ENCODE data around the gene NSMCE1.
A peak's percentile ranks its signal among the peaks of the same experiment; 100 is the strongest.

NSMCE1 gene

GRCh38 chr16:27226976-27227705 is 41.4 kb downstream of the NSMCE1 start:
- no peak overlapping the region for H3K4me3 Mint-ChIP-seq
- no peak for ATAC-seq (replicated peaks; ENCODE audit: extremely low read depth, poor library complexity, severe bottlenecking)

GRCh38 chr16:27226476-27226875 is 42.1 kb downstream of the NSMCE1 start:
- Mint-ChIP-seq H3K4me3 (no peak overlapping the region), H3K27ac (ENCODE audit: low read depth) (peak overlapping the region; percentile 6), H3K36me3 (ENCODE audit: insufficient read depth) (peaks cover 10% of the 10 kb centered on the region), H3K9me3 (no peaks in the 10 kb centered on the region), H3K4me1 (peaks cover 35% of the 10 kb centered on the region), H3K27me3 (no peaks in the 10 kb centered on the region)
- ATAC-seq (replicated peaks; ENCODE audit: extremely low read depth, poor library complexity, severe bottlenecking) (no peak), DNase-seq (ENCODE audit: low spot score in 2 of 2) (no peak)

More at GRCh38 chr16:27226976-27227705, 41.4 kb downstream of the NSMCE1 start:
- Mint-ChIP-seq H3K27me3 (no peaks in the 10 kb centered on the region), H3K4me1 (peaks cover 41% of the 10 kb centered on the region), H3K9me3 (no peaks in the 10 kb centered on the region), H3K27ac (ENCODE audit: low read depth) (no peak overlapping the region), H3K36me3 (ENCODE audit: insufficient read depth) (peaks cover 10% of the 10 kb centered on the region)
- no peak for DNase-seq (ENCODE audit: low spot score in 2 of 2)

- DNase-seq (ENCODE audit: low spot score in 2 of 2), result no peak
- peak overlapping the region; percentile 69 for H3K27ac Mint-ChIP-seq (ENCODE audit: low read depth)
- H3K9me3 Mint-ChIP-seq, result no peaks in the 10 kb centered on the region
- ATAC-seq (replicated peaks; ENCODE audit: extremely low read depth, poor library complexity, severe bottlenecking), result no peak
- no peaks in the 10 kb centered on the region for H3K27me3 Mint-ChIP-seq
- peaks cover 8% of the 10 kb centered on the region for H3K36me3 Mint-ChIP-seq (ENCODE audit: insufficient read depth)
- no peak overlapping the region for H3K4me3 Mint-ChIP-seq
- H3K4me1 Mint-ChIP-seq, result peaks cover 29% of the 10 kb centered on the region
Observed at GRCh38 chr16:27225536-27226360, 42.8 kb downstream of the NSMCE1 start.

GRCh38 chr16:27224741-27225300 is 43.8 kb downstream of the NSMCE1 start:
- no peak for ATAC-seq (replicated peaks; ENCODE audit: extremely low read depth, poor library complexity, severe bottlenecking)
- Mint-ChIP-seq H3K9me3 (no peaks in the 10 kb centered on the region), H3K27me3 (no peaks in the 10 kb centered on the region), H3K36me3 (ENCODE audit: insufficient read depth) (peaks cover 6% of the 10 kb centered on the region), H3K4me3 (no peak overlapping the region), H3K4me1 (peaks cover 24% of the 10 kb centered on the region), H3K27ac (ENCODE audit: low read depth) (peak overlapping the region; percentile 69)
- DNase-seq (ENCODE audit: low spot score in 2 of 2), result no peak

- no peak overlapping the region for H3K4me3 Mint-ChIP-seq
- no peaks in the 10 kb centered on the region for H3K9me3 Mint-ChIP-seq
- H3K4me1 Mint-ChIP-seq, result peaks cover 24% of the 10 kb centered on the region
- peaks cover 7% of the 10 kb centered on the region for H3K36me3 Mint-ChIP-seq (ENCODE audit: insufficient read depth)
- no peaks in the 10 kb centered on the region for H3K27me3 Mint-ChIP-seq
- ATAC-seq (replicated peaks; ENCODE audit: extremely low read depth, poor library complexity, severe bottlenecking) (no peak), DNase-seq (ENCODE audit: low spot score in 2 of 2) (no peak)
- peak overlapping the region; percentile 62 for H3K27ac Mint-ChIP-seq (ENCODE audit: low read depth)
Observed at GRCh38 chr16:27224271-27224737, 44.3 kb downstream of the NSMCE1 start.

GRCh38 chr16:27223701-27224100 is 44.9 kb downstream of the NSMCE1 start:
- Mint-ChIP-seq H3K27me3 (no peaks in the 10 kb centered on the region), H3K4me1 (peaks cover 18% of the 10 kb centered on the region), H3K9me3 (no peaks in the 10 kb centered on the region), H3K36me3 (ENCODE audit: insufficient read depth) (peaks cover 7% of the 10 kb centered on the region), H3K4me3 (no peak overlapping the region), H3K27ac (ENCODE audit: low read depth) (peak overlapping the region; percentile 62)
- ATAC-seq (replicated peaks; ENCODE audit: extremely low read depth, poor library complexity, severe bottlenecking), result no peak
- no peak for DNase-seq (ENCODE audit: low spot score in 2 of 2)

GRCh38 chr16:27223226-27223610 is 45.4 kb downstream of the NSMCE1 start:
- no peak for ATAC-seq (replicated peaks; ENCODE audit: extremely low read depth, poor library complexity, severe bottlenecking)
- no peaks in the 10 kb centered on the region for H3K27me3 Mint-ChIP-seq
- no peaks in the 10 kb centered on the region for H3K9me3 Mint-ChIP-seq
- H3K36me3 Mint-ChIP-seq (ENCODE audit: insufficient read depth), result peaks cover 7% of the 10 kb centered on the region
- no peak overlapping the region for H3K4me3 Mint-ChIP-seq
- DNase-seq (ENCODE audit: low spot score in 2 of 2), result no peak
- no peak overlapping the region for H3K27ac Mint-ChIP-seq (ENCODE audit: low read depth)
- H3K4me1 Mint-ChIP-seq, result peaks cover 18% of the 10 kb centered on the region

- ATAC-seq (replicated peaks; ENCODE audit: extremely low read depth, poor library complexity, severe bottlenecking) (no peak), DNase-seq (ENCODE audit: low spot score in 2 of 2) (no peak)
- Mint-ChIP-seq H3K4me3 (no peak overlapping the region), H3K4me1 (peaks cover 18% of the 10 kb centered on the region), H3K27me3 (no peaks in the 10 kb centered on the region), H3K36me3 (ENCODE audit: insufficient read depth) (peaks cover 6% of the 10 kb centered on the region), H3K27ac (ENCODE audit: low read depth) (peak overlapping the region; percentile 62), H3K9me3 (no peaks in the 10 kb centered on the region)
Observed at GRCh38 chr16:27222249-27223225, 46.0 kb downstream of the NSMCE1 start.

GRCh38 chr16:27221576-27222248 is 46.9 kb downstream of the NSMCE1 start:
- Mint-ChIP-seq H3K4me3 (no peak overlapping the region), H3K4me1 (peaks cover 18% of the 10 kb centered on the region), H3K9me3 (no peaks in the 10 kb centered on the region), H3K27ac (ENCODE audit: low read depth) (peak overlapping the region; percentile 62), H3K36me3 (ENCODE audit: insufficient read depth) (peaks cover 6% of the 10 kb centered on the region), H3K27me3 (no peaks in the 10 kb centered on the region)
- DNase-seq (ENCODE audit: low spot score in 2 of 2), result no peak
- no peak for ATAC-seq (replicated peaks; ENCODE audit: extremely low read depth, poor library complexity, severe bottlenecking)

GRCh38 chr16:27220991-27221390 is 47.6 kb downstream of the NSMCE1 start:
- no peak for ATAC-seq (replicated peaks; ENCODE audit: extremely low read depth, poor library complexity, severe bottlenecking)
- H3K27ac Mint-ChIP-seq (ENCODE audit: low read depth), result peak overlapping the region; percentile 73
- peaks cover 6% of the 10 kb centered on the region for H3K36me3 Mint-ChIP-seq (ENCODE audit: insufficient read depth)
- H3K4me3 Mint-ChIP-seq, result no peak overlapping the region
- no peaks in the 10 kb centered on the region for H3K27me3 Mint-ChIP-seq
- H3K4me1 Mint-ChIP-seq, result peaks cover 14% of the 10 kb centered on the region
- no peak for DNase-seq (ENCODE audit: low spot score in 2 of 2)
- H3K9me3 Mint-ChIP-seq, result no peaks in the 10 kb centered on the region

- DNase-seq (ENCODE audit: low spot score in 2 of 2) (no peak), ATAC-seq (replicated peaks; ENCODE audit: extremely low read depth, poor library complexity, severe bottlenecking) (no peak)
- Mint-ChIP-seq H3K27me3 (no peaks in the 10 kb centered on the region), H3K36me3 (ENCODE audit: insufficient read depth) (peaks cover 7% of the 10 kb centered on the region), H3K9me3 (no peaks in the 10 kb centered on the region), H3K4me1 (peaks cover 9% of the 10 kb centered on the region), H3K27ac (ENCODE audit: low read depth) (peak overlapping the region; percentile 73), H3K4me3 (no peak overlapping the region)
Observed at GRCh38 chr16:27220527-27220926, 48.0 kb downstream of the NSMCE1 start.

Measured in central memory CD8-positive, alpha-beta T cell (primary cell).